GM23248 (cell line): ENCODE results near the gene HERC6.

Experiments
- EZH2 ChIP-seq: fragments of 200-600 bp; sonication (generic); IDR thresholded peaks from 2 replicates; pipeline ENCODE4 v1.6.1; 2018; ENCODE audit warnings: antibody characterized with exemption, mild to moderate bottlenecking; ENCODE audit not compliant: insufficient read depth, poor library complexity, severe bottlenecking
- EZH2phosphoT487 ChIP-seq: fragments of 200-600 bp; sonication (generic); IDR thresholded peaks from 2 replicates; pipeline ENCODE4 v1.6.1; 2018; ENCODE audit warnings: antibody characterized with exemption, moderate library complexity, mild to moderate bottlenecking, low read depth; ENCODE audit not compliant: insufficient read depth

GRCh38 chr4:88360256-88360655, 18.4 kb upstream of the HERC6 start:
- TF ChIP-seq EZH2: no peak
- no peak for TF ChIP-seq EZH2phosphoT487
